ENCODE measurements around the gene OR7A17. TPM values are rescaled to one million over a fixed set of nuclear protein-coding genes. Genes with fewer than 3 reads are reported as not detected.

OR7A17 gene
- total RNA-seq: not detected in 2 replicates

DNA sequence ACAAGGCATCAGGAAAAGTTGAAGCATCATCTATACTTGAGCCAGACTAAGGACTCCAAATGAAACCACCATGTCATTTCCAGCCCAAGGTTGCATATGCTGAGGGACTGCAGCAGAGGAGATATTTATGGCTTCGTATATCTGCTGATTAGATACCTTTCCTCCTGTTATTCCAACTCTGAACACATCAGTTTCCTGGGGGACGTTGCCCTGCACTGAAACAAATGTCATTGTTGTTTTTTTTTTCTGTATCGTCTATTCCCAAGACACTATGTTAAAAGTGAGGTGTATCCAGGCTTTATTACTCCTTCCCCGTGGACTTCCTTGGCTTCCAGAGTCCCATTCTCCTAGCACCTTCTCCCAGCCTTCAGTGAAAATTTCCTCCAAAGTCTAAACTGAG, at the start of gene OR7A17:
Gene OR7A17 (minus strand): TSS at position 101 of the 400 bp plus-strand sequence. CDS start 4,777 bp downstream, outside the sequence.

GRCh38 chr19:14848822-14849221, 37.1 kb downstream of the OR7A17 start, which contains the start of gene OR7A10:
TSS of gene OR7A10 (minus strand) at chr19:14848922. CDS start at chr19:14841877, 7,045 bp downstream.

GRCh38 chr19:14835011-14835410, 50.9 kb downstream of the OR7A17 start, which contains the start of the genes OR7A5 and OR7C1:
TSS of gene OR7A5 (minus strand) at chr19:14835185. CDS start at chr19:14828241, 6,944 bp downstream.
TSS of gene OR7C1 (minus strand) at chr19:14835185. CDS start at chr19:14800136, 35,049 bp downstream.

Other genes starting within 250 kb of the OR7A17 start
- not detected in 2 replicates for gene ADGRE3, start 211.3 kb downstream of the OR7A17 start, total RNA-seq
- gene ZNF333, start 196.1 kb downstream of the OR7A17 start, total RNA-seq: 3.7 and 6.9 TPM in 2 replicates
- gene ADGRE2, start 107.6 kb downstream of the OR7A17 start, total RNA-seq: 3.5 and 6.3 TPM in 2 replicates
- not detected in 2 replicates for gene OR7A5, start 50.9 kb downstream of the OR7A17 start, total RNA-seq
- gene OR7C1, start 50.9 kb downstream of the OR7A17 start, total RNA-seq: 0.09 TPM in 1 of 2 replicates, not detected in the other
- not detected in 2 replicates for gene OR7A10, start 37.2 kb downstream of the OR7A17 start, total RNA-seq
- not detected in 2 replicates for gene OR7C2, start 55.4 kb upstream of the OR7A17 start, total RNA-seq
- not detected in 2 replicates for gene SLC1A6, start 93.7 kb upstream of the OR7A17 start, total RNA-seq
- gene CASP14, start 163.3 kb upstream of the OR7A17 start, total RNA-seq: 0.07 TPM in 1 of 2 replicates, not detected in the other
- not detected in 2 replicates for gene OR1I1, start 196.1 kb upstream of the OR7A17 start, total RNA-seq
- 6.6 and 8.3 TPM in 2 replicates for gene SYDE1, start 221.3 kb upstream of the OR7A17 start, total RNA-seq